HEK293 (cell line): ENCODE data around the gene IL4R.

Experiments
- BCL11A ChIP-seq: fragments of 450-650 bp; formaldehyde crosslinking; IDR thresholded peaks from 2 replicates; pipeline ENCODE4 v1.5.1; 2016; ENCODE audit warnings: low read depth, missing biosample characterization, missing genetic modification characterization
- CTCF ChIP-seq: fragments of 450-650 bp; formaldehyde crosslinking; IDR thresholded peaks from 2 replicates; pipeline ENCODE4 v1.5.1; 2016; ENCODE audit warnings: missing biosample characterization, missing genetic modification characterization
- KLF10 ChIP-seq: fragments of 450-650 bp; IDR thresholded peaks from 2 replicates; pipeline ENCODE4 v1.5.1; 2018; ENCODE audit warnings: missing biosample characterization, mild to moderate bottlenecking, missing genetic modification characterization
- SCRT2 ChIP-seq: fragments of 450-650 bp; formaldehyde crosslinking; IDR thresholded peaks from 2 replicates; pipeline ENCODE4 v1.5.1; 2016; ENCODE audit warnings: missing biosample characterization, missing genetic modification characterization
- ZBTB20 ChIP-seq: fragments of 450-650 bp; formaldehyde crosslinking; IDR thresholded peaks from 2 replicates; pipeline ENCODE4 v1.5.1; 2016; ENCODE audit warnings: missing biosample characterization, missing genetic modification characterization

- no peak for TF ChIP-seq ZBTB20 (tag by site-specific recombination)
- no peak for TF ChIP-seq BCL11A (tag by site-specific recombination)
- TF ChIP-seq CTCF: no peak
- no peak for TF ChIP-seq SCRT2 (tag by site-specific recombination)
- TF ChIP-seq KLF10 (tag by site-specific recombination): no peak
These were observed 973 bp upstream of the IL4R start for GRCh38 chr16:27312580-27313421.
